ENCODE data around the gene EDA. TPM values are rescaled to one million over a fixed set of nuclear protein-coding genes. Genes with fewer than 3 reads are reported as not detected.

EDA gene
- total RNA-seq, 1 donor from 2014 or later: 2.0 TPM

GRCh38 chrX:70013466-70014381 is 397.8 kb downstream of the EDA start:
- no peak for DNase-seq (ENCODE audit: low spot score in 2 of 2)
- FAIRE-seq: no peak

DNA sequence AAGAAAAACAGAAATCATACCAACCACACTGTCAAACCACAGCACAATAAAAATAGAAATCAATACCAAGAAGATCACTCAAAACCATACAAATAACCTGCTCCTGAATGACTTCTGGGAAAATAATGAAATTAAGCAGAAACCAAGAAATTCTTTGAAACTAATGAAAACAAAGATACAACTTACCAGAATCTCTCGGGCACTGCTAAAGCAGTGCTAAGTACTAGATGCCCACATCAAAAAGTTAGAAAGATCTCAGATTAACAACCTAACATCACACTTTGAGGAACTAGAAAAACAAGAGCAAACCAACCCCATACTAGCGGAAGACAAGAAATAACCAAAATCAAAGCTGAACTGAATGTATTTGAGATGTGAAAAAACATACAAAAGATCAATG is 400.6 kb downstream of the EDA start:
- DNase-seq (ENCODE audit: low spot score in 2 of 2): no peak
- no peak for FAIRE-seq

GRCh38 chrX:70022616-70023015 is 406.7 kb downstream of the EDA start:
- DNase-seq (ENCODE audit: low spot score in 2 of 2) (no peak), FAIRE-seq (no peak)

- DNase-seq (ENCODE audit: low spot score in 2 of 2) (no peak), FAIRE-seq (no peak)
Observed at GRCh38 chrX:70025464-70025863, 409.6 kb downstream of the EDA start.

DNA sequence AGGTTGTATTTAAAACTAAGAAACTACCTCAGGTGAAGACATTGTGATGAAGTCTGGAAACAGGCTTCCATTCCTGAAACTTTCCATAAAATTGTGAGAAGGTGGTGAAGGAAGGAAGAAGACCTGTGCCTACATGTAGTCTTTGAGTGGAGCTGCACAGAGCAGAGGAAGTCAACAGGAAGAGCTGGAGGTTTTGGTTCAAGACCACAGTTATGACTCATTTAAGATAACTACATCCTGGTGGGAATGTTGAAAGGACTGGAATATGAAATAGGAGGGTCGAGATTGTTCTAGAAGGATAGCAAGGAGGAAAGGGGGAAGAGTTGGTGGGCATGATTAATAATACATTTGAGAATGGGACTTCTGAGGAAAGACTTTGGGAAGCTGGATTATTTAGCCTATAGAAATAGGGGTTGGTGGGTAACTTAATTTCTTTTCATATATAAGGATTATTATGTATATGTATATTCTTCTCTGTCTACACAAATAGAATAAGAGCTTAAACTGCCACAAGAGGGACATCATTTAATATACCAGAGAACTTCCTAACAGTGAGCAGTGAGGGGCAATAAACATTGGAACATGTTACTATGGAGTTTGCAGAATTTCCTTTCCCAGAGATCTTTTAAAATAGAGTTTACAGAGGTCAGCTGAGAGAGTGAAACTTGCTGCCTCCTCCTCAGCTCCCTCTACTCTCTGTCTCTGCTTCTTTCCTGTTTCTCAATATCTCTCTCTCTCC is 410.4 kb downstream of the EDA start:
- FAIRE-seq (no peak), DNase-seq (ENCODE audit: low spot score in 2 of 2) (no peak)

DNA sequence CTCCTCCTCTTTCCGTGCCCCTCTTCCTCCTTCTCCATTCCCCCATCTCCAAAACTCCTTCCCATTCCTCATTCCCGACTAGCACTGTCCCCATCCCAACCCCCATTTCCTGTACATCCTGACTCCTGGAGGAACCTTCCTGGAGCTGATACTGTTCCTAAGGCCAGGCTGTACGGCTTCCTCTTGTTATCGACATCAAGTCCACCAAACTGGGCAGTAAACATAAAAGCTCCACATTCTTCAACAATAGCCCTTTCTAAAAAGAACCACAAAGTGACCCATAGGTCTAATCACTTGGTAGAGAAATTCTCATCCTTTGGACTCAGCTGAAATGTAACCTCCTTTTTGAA is 410.9 kb downstream of the EDA start:
- DNase-seq (ENCODE audit: low spot score in 2 of 2) (no peak), FAIRE-seq (no peak)

DNA sequence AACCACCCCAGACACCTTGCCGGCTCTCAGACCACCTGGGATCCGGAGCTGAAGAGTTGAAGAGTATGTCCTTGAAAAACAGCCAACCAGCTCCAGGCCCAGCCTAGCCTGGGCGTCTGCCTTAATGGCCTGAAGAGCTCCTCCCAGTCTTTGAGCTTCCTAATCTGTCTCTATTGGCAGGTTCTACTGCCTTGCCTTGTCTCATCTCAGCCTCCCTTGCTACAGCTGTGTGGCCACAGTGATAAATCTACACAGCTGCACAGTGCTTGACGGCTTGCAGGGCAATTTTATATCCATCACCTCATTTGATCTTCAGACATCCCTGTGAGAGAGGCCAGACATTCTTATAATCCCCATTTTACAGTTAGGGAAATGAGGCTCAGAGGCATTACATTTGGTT is 413.9 kb downstream of the EDA start:
- DNase-seq (ENCODE audit: low spot score in 2 of 2): no peak
- FAIRE-seq: no peak

DNA sequence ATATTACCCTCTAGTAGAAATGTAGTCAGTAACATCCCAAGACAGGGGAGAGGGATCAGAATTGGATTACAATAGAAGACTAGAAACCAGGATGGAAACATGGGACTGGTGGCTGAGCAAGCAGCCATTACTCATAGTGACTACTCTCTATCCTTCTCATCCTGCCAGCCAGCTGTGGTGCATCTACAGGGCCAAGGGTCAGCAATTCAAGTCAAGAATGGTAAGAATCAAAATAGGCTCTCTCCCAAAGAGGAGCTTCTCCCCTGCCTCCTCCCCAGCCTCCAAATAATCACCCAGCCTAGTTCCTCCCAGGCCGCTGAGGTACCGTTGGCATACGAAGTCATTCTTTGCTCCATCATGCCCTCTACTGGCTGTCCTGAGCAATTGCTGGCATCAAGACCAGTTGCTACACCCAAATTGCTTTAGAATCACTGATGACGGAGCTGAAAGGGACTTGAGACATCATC is 414.4 kb downstream of the EDA start:
- DNase-seq (ENCODE audit: low spot score in 2 of 2): peak; percentile 6 to 35
- no peak for FAIRE-seq

GRCh38 chrX:70032792-70033191 is 416.9 kb downstream of the EDA start:
- FAIRE-seq (no peak), DNase-seq (ENCODE audit: low spot score in 2 of 2) (no peak)

- FAIRE-seq: no peak
- no peak for DNase-seq (ENCODE audit: low spot score in 2 of 2)
Observed at GRCh38 chrX:70033348-70034051, 417.6 kb downstream of the EDA start.

DNA sequence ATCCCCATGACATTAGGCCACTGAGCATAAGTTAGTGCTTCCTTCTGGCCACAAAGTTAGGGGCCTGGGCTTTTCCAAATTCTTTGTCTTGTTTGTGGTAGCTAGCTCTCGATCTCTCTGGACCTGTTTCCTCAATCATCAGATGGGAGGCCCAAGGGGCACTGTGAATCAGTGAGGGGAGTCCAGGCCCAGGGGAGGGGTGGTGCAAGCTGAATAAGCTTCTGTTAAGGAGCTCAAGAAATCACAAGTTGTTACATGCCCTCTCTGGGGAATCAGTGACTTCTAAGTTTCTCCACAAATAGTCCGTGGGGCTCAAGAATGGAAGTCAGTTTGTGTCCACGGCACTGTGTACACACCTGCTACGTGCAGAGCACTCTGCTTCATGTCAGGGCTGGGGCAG is 418.7 kb downstream of the EDA start:
- no peak for FAIRE-seq
- DNase-seq (ENCODE audit: low spot score in 2 of 2): no peak

DNA sequence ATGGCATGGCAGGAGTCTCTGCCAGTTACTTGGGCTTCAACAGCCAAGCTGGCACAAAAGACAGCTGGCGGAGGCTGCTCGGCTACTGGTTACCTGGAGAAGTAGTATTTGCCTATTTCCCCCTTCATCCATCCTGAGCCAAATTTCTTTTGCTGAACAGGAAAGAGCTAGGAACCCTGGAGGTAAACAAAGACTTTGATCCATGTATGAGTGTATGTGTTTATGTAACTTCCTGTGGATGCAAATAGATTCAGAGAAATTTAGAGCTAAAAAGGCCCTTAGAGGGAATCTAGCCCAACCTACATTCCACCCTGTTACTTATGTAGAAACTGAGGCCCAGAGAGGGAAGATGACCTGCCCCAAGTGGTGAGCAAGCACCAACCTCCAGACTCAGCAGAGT is 422.6 kb downstream of the EDA start:
- FAIRE-seq: no peak
- DNase-seq (ENCODE audit: low spot score in 2 of 2): no peak

- no peak for DNase-seq (ENCODE audit: low spot score in 2 of 2)
- no peak for FAIRE-seq
Observed at GRCh38 chrX:70038951-70039350, 423.0 kb downstream of the EDA start.

- DNase-seq (ENCODE audit: low spot score in 2 of 2): no peak
- FAIRE-seq: no peak
Observed at GRCh38 chrX:70039758-70040157, 423.8 kb downstream of the EDA start.

DNA sequence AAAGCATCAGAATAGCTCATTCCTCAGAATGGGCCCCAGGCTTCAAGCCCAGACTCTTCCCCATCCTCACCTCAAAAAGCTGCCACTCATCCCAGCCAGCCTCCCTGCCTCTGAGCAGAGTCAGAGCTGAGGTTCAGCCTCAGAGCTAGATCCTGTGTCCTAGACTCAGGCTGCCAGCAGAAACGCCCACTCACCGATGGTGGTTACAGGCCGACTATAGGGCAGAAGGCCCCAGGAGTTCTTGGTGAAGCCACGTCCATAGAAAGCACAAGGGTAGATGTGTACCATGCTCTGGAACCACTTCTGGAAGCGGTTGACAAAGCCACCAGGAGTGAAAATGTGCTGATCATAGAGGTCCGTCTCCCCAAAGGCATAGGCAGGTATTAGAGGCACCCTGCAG is 426.1 kb downstream of the EDA start:
- FAIRE-seq (no peak), DNase-seq (ENCODE audit: low spot score in 2 of 2) (no peak)

GRCh38 chrX:70042399-70043371 is 426.8 kb downstream of the EDA start:
- DNase-seq (ENCODE audit: low spot score in 2 of 2): no peak
- FAIRE-seq: no peak

DNA sequence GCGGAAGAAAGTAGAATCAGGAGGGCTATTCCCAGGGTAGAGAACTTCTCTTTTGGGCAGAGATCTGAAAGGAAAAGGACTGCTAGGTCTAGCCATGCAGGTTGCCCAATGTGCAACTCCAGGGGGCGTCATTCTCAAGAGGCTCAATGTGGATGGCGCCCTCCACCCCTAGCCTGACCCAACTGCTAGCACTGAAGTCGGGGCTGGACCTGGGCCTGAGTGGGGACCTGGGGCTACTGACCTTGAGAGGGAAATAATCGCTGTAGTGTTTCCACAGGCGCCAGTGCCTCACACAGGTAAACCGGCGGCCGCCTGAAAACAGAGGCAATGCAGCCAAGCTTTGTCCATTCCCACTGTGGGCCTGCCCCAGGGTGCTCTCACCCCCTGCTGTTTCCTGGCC is 427.8 kb downstream of the EDA start:
- DNase-seq (ENCODE audit: low spot score in 2 of 2) (no peak), FAIRE-seq (no peak)

DNA sequence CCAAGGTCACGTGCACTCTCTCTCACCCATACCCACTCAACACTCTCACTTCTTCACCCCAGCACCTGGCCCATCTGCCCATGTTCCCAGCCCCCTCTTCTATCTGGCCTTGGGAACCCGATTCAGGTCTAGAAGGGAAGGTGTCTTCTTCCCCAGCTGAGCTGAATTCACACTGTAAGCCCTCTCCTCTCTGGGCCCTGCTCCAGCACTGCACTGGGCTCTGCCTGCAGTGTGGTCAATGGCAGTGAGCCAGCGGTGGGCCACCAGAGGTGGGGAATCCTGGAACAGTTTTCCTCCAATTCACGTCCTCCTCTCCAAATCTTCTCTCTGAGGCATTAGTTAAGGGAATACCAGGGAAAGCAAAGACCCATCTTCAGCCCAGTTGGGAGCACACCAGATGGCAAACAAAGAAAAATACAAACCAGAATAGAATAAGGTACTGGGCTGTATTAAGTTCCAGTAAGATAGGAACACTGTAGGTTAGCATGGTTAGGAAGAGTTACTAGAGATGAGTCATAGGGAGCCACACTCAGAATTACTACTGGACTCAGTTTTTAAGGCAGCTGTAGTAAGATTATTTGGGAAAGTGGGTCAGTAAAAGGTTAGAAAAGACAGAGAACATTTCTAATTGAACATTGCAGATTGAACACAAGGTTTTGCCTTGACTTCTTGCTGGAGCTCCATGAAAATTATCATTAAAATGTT is 428.8 kb downstream of the EDA start:
- DNase-seq (ENCODE audit: low spot score in 2 of 2): no peak
- FAIRE-seq: no peak

GRCh38 chrX:70046978-70047377 is 431.1 kb downstream of the EDA start:
- FAIRE-seq (no peak), DNase-seq (ENCODE audit: low spot score in 2 of 2) (no peak)
